Nephron (organoid): ENCODE data around the gene BIRC3.

Experiments
- H3K27ac Mint-ChIP-seq, 3 experiments: 2 replicates each; pipeline ENCODE4 v1.8.0; 2020; ENCODE audit warnings: mixed read lengths in 3 of 3, mild to moderate bottlenecking in 2 of 3, moderate library complexity in 1 of 3
- H3K27me3 Mint-ChIP-seq: 2 replicates; pipeline ENCODE4 v1.8.0; 2021; ENCODE audit warnings: low read depth, mild to moderate bottlenecking, moderate library complexity, mixed read lengths
- H3K36me3 Mint-ChIP-seq: 2 replicates; pipeline ENCODE4 v1.8.0; 2020; ENCODE audit warnings: low read depth, mixed read lengths
- H3K4me1 Mint-ChIP-seq: 2 replicates; pipeline ENCODE4 v1.8.0; 2020; ENCODE audit warnings: mixed read lengths
- H3K4me3 Mint-ChIP-seq, 3 experiments: 2 replicates each; pipeline ENCODE4 v1.8.0; 2020; ENCODE audit warnings: mild to moderate bottlenecking in 3 of 3, mixed read lengths in 3 of 3, moderate library complexity in 2 of 3
- H3K9me3 Mint-ChIP-seq: 2 replicates; pipeline ENCODE4 v1.8.0; 2020; ENCODE audit warnings: mixed read lengths
- TF ChIP-seq, protein P1 (sequence below), 3 experiments: fragments of 200-600 bp; sonication (generic); IDR thresholded peaks; one replicate each; pipeline ENCODE4 v1.5.0; 2021; ENCODE audit warnings: antibody characterized with exemption in 3 of 3; ENCODE audit not compliant: unreplicated experiment in 3 of 3

BIRC3 gene

DNA sequence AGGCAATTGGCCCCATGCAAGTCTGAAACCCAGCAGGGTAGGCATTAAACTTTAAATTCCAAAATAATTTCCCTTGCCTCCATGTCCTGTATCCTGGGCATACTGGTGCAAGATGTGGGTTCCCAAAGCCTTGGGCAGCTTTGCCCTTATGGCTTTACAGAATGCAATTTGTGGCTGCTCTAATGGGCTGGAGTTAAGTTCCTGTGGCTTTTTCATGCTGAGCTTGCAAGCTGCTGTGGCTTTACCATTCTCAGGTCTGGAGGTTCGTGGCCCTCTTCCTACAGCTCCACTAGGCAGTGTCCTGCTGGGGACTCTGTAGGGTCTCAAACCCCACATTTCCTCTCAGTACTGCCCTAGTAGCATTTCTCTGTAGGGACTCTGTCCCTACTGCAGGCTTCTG lies 15.0 kb upstream of the BIRC3 start:
- Mint-ChIP-seq H3K27me3 (no peaks in the 10 kb centered on the region), H3K4me3 (no peak overlapping the region), H3K36me3 (no peaks in the 10 kb centered on the region), H3K9me3 (peaks cover 21% of the 10 kb centered on the region), H3K4me1 (peaks cover 2% of the 10 kb centered on the region), H3K27ac (no peak overlapping the region)
- TF ChIP-seq, protein P1, sequence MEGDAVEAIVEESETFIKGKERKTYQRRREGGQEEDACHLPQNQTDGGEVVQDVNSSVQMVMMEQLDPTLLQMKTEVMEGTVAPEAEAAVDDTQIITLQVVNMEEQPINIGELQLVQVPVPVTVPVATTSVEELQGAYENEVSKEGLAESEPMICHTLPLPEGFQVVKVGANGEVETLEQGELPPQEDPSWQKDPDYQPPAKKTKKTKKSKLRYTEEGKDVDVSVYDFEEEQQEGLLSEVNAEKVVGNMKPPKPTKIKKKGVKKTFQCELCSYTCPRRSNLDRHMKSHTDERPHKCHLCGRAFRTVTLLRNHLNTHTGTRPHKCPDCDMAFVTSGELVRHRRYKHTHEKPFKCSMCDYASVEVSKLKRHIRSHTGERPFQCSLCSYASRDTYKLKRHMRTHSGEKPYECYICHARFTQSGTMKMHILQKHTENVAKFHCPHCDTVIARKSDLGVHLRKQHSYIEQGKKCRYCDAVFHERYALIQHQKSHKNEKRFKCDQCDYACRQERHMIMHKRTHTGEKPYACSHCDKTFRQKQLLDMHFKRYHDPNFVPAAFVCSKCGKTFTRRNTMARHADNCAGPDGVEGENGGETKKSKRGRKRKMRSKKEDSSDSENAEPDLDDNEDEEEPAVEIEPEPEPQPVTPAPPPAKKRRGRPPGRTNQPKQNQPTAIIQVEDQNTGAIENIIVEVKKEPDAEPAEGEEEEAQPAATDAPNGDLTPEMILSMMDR (IDR thresholded peaks at IDR 0.05; ENCODE audit: unreplicated experiment in 3 of 3), result no peak

DNA sequence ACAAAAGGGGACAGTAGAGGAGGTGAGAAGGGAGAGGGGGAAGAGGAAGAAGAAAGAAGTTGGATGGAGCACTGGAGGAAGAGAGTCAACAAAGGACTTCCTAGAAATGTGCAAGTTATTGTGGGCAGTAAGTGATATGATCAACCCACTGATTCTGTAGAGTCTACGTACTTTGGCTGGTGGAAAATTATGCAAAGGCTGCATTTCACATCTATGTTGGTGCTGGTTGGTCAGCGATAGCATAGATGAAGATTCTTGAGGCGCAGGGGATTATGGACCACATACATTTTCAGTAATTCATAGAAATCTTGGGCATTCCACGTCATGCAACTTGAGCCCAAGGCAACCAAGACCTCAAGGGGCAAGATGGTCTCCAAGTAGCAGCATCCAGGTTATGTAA lies 12.6 kb upstream of the BIRC3 start:
- TF ChIP-seq, protein P1 (IDR thresholded peaks at IDR 0.05; ENCODE audit: unreplicated experiment in 3 of 3), result no peak
- H3K4me1 Mint-ChIP-seq, result peaks cover 4% of the 10 kb centered on the region
- H3K4me3 Mint-ChIP-seq, result no peak overlapping the region
- H3K9me3 Mint-ChIP-seq, result peaks cover 15% of the 10 kb centered on the region
- H3K27me3 Mint-ChIP-seq, result no peaks in the 10 kb centered on the region
- no peaks in the 10 kb centered on the region for H3K36me3 Mint-ChIP-seq
- H3K27ac Mint-ChIP-seq, result no peak overlapping the region

DNA sequence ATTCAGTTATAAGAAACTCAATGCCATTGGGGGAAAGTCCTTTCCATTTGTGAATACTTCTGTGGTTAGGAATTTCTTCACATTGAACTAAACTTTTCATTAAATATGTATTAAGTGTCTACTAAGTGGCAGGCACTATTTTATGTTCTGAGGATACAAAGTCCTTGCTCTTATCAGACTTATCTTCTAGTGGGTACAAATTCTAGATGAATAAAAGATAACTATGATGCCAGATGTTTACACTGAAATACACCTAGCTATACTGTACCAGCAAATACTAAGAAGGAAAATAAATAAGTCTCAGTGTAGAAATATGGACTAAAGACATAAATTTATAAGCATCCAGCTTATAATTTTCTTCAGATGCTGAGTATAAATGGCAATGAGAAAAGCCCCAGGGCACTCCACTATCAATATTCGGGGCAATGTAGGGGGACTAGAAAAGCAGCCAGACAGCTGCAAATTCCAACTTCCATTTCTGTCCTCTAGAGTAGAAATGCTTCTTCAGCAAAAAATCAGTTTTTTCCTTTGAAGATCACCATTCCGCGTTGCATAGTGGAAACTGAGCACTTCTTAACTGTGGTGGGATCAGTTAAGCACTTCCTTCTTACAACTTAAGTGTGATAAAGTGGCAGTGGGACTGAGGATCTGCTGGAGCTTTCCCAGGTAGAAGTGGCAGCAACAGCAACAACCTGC lies 11.8 kb upstream of the BIRC3 start:
- H3K4me1 Mint-ChIP-seq, result peaks cover 4% of the 10 kb centered on the region
- H3K27ac Mint-ChIP-seq, result no peak overlapping the region
- no peak overlapping the region for H3K4me3 Mint-ChIP-seq
- peaks cover 11% of the 10 kb centered on the region for H3K9me3 Mint-ChIP-seq
- TF ChIP-seq, protein P1 (IDR thresholded peaks at IDR 0.05; ENCODE audit: unreplicated experiment in 3 of 3), result no peak
- H3K36me3 Mint-ChIP-seq, result no peaks in the 10 kb centered on the region
- no peaks in the 10 kb centered on the region for H3K27me3 Mint-ChIP-seq

DNA sequence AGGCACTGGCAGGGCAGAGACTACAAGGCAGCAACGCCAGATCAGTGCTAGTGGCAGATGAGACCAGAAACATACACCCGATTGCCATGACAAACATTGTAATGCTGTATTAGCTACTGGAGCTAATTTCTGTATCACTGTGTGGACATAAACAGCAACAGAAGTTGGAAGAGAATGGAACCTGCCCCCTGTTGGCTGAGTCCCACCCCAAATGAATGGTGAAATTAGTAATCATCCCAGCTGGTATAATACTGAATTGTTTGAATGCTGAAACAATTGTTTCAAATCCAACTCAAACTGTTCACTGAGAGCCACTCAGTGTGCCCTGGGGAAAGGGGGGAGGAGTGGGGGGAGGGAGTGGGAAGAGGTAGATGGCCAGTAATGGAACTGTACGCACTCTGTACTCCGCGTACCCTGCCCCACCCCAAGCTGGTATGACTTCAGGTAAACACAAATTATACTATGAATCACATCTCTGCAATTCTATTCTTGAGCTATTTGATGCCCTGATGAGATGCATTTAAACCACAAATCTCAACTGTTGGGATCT lies 11.2 kb upstream of the BIRC3 start:
- Mint-ChIP-seq H3K36me3 (no peaks in the 10 kb centered on the region), H3K4me1 (peaks cover 4% of the 10 kb centered on the region), H3K27me3 (no peaks in the 10 kb centered on the region), H3K4me3 (no peak overlapping the region), H3K9me3 (peaks cover 11% of the 10 kb centered on the region), H3K27ac (no peak overlapping the region)
- TF ChIP-seq, protein P1 (IDR thresholded peaks at IDR 0.05; ENCODE audit: unreplicated experiment in 3 of 3), result no peak

DNA sequence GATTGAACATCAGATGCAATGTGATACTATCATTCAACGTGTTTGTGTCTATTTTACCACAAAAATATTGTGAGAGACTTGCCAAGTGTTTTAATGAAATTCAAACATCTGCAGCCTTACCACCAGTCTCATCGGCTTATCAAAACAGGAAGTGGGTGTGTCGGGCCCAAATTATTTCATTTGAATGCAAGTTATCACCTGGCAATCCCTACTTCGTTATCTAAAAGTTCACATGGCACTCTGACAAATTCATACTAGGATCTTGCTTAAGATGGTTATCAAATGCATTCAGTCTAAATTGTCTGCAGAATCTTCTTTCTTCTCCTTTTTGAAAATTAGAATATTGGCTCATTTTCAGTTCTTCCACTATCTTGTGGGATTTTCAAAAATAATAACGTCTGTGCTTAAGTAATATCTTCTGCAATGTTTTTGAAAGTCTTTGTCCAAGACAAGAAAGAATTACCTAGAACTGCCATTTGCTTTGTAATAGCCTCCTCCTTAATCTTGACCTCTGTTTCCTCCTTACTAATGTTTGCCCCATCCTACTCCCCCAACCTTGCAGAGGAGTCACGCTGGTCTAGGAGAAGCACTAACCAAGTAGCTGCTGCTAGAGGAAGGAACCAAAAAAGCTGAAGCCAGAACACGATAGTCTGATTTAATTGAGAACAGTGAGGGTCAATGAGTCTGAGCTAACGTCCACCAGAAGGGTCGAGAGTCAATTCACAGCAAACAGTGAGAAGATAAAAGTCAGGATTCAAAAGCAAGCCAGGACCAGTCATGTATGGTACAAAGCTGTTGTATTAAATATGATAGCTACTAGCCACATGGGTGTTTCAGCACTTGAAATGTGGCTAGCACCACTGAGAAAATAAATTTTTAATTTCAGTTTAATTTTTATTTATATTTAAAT lies 10.2 kb upstream of the BIRC3 start:
- Mint-ChIP-seq H3K36me3 (no peaks in the 10 kb centered on the region), H3K4me1 (peaks cover 4% of the 10 kb centered on the region), H3K4me3 (no peak overlapping the region), H3K9me3 (peaks cover 4% of the 10 kb centered on the region), H3K27ac (no peak overlapping the region), H3K27me3 (no peaks in the 10 kb centered on the region)
- TF ChIP-seq, protein P1 (IDR thresholded peaks at IDR 0.05; ENCODE audit: unreplicated experiment in 3 of 3), result no peak
